Measurements from ENCODE around the gene CFAP97D2. TPM values are rescaled to one million over a fixed set of nuclear protein-coding genes. Genes with fewer than 3 reads are reported as not detected.
A peak's percentile ranks its signal among the peaks of the same experiment; 100 is the strongest.
"Not testable (repeated sequence)": the region's sequence is repeated elsewhere in the genome, so short reads cannot be mapped to it uniquely, and the experiment has no call there.

CFAP97D2 gene
- total RNA-seq, 2 experiments from 2014 or later = not detected

DNA sequence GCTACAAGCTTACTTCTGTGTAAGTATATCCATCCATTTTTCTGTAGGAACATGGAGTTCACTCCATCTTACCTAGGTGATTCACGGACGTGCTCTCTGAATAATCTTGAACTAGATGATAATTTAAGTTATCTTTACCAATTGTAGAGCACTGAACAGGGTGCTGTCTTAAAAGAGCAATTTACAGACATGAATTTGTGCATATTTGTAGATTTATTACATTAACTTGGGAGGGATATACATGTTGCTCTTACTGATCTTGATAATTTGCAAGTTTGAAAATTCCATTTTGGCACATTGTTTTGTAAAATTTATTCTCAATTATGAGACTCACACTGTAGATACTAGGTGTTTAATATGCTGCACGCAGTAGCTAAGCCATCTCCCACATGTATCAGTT lies 64.9 kb downstream of the CFAP97D2 start:
- no peak overlapping the region for H3K4me3 Mint-ChIP-seq
- H3K27me3 Mint-ChIP-seq = no peaks in the 10 kb centered on the region
- H3K27ac Mint-ChIP-seq = no peak overlapping the region
- H3K9me3 Mint-ChIP-seq = no peaks in the 10 kb centered on the region
- peaks cover 38% of the 10 kb centered on the region for H3K36me3 Mint-ChIP-seq
- DNase-seq = no peak
- peaks cover 5% of the 10 kb centered on the region for H3K4me1 Mint-ChIP-seq

DNA sequence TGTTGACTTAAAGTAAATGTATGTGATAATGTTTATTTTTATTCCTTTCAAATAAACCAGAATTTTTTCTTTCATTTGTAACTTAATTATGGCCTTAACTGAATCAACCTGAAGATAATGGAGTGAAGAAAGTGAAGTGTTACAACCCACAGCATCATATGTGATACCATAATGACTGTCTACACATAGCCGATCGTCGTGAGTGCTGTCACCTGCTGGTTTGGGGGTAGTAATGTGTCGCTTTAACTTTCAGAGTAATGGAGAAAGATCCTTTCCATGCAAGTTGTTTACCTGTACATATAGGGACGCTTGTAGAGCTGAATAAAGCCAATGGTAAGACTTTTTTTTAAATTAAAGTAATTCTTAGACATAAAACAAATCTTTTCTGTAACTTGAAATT lies 65.6 kb downstream of the CFAP97D2 start:
- Mint-ChIP-seq H3K36me3 (peaks cover 36% of the 10 kb centered on the region), H3K9me3 (no peaks in the 10 kb centered on the region), H3K4me1 (peaks cover 3% of the 10 kb centered on the region)

DNA sequence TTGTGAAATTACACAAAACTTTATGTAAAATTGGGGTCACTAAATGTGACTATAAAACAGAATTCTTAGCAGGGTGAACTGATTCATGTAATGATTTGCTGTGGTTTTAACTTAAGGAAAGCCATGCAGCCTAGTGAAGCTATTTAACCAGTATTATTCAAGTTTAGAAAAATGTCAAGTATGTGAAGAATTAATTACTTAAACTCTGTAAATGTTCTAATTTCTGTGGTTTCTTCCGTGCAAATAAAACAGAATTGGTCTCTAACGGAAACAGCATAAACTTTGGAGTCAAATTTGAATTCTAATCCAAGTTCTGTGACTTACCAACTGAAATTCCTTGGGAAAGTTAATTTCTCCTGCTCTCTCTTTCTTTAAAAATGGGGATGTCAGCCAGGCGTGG lies 69.0 kb downstream of the CFAP97D2 start:
- no peaks in the 10 kb centered on the region for H3K9me3 Mint-ChIP-seq
- no peak for DNase-seq
- H3K4me3 Mint-ChIP-seq = no peak overlapping the region
- H3K27ac Mint-ChIP-seq = no peak overlapping the region
- H3K4me1 Mint-ChIP-seq = peaks cover 4% of the 10 kb centered on the region
- H3K27me3 Mint-ChIP-seq = no peaks in the 10 kb centered on the region
- peaks cover 31% of the 10 kb centered on the region for H3K36me3 Mint-ChIP-seq

More for the DNA sequence above, 65.6 kb downstream of the CFAP97D2 start:
- H3K27ac Mint-ChIP-seq = no peak overlapping the region
- no peaks in the 10 kb centered on the region for H3K27me3 Mint-ChIP-seq
- no peak overlapping the region for H3K4me3 Mint-ChIP-seq
- DNase-seq = no peak

DNA sequence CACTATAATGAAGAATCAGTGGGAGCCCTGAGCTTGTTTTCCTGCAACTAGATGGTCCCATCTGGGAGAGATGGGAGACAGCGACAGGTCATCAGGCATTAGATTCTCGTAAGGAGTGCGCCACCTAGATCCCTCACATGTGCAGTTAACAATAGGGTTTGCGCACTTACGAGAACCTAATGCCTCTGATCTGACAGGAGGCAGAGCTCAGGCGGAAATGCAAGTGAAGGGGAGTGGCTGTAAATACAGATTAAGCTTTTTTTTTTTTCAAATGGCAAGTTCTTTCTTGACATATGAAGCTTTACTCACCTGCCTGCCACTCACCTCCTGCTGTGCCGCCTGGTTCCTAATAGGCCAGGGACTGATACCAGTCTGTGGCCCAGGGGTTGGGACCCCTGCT lies 70.0 kb downstream of the CFAP97D2 start:
- no peak overlapping the region for H3K27ac Mint-ChIP-seq
- DNase-seq = no peak
- H3K4me3 Mint-ChIP-seq = no peak overlapping the region
- peaks cover 6% of the 10 kb centered on the region for H3K4me1 Mint-ChIP-seq
- peaks cover 26% of the 10 kb centered on the region for H3K36me3 Mint-ChIP-seq
- no peaks in the 10 kb centered on the region for H3K27me3 Mint-ChIP-seq
- no peaks in the 10 kb centered on the region for H3K9me3 Mint-ChIP-seq

DNA sequence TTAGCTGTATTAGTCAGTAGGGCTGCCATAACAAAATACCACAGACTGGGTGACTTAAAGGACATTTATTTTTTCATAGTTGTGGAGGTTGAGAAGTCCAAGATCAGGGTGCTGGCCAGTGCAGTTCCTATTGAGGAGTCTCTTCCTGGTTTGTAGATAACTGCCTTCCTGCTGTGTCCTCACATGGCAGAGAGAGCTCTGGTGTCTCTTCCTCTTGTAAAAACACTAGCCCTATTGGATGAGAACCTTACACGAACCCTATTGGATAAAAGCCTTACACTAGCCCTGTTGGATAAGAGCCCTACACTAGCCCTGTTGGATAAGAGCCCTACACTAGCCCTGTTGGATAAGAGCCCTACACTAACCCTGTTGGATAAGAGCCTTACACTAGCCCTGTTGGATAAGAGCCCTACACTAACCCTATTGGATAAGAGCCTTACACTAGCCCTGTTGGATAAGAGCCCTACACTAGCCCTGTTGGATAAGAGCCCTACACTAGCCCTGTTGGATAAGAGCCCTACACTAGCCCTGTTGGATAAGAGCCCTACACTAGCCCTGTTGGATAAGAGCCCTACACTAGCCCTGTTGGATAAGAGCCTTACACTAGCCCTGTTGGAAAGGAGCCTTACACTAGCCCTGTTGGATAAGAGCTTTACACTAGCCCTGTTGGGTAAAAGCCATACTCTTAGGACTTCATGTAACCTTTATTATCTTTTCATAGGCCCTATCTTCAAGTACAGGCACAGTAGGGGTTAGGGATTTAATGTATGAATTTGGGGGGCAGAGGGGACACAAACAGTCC lies 72.8 kb downstream of the CFAP97D2 start:
- DNase-seq, H3K27me3 Mint-ChIP-seq, H3K9me3 Mint-ChIP-seq, H3K4me1 Mint-ChIP-seq, H3K27ac Mint-ChIP-seq, H3K4me3 Mint-ChIP-seq: not testable (repeated sequence)
- peaks cover 27% of the 10 kb centered on the region for H3K36me3 Mint-ChIP-seq

DNA sequence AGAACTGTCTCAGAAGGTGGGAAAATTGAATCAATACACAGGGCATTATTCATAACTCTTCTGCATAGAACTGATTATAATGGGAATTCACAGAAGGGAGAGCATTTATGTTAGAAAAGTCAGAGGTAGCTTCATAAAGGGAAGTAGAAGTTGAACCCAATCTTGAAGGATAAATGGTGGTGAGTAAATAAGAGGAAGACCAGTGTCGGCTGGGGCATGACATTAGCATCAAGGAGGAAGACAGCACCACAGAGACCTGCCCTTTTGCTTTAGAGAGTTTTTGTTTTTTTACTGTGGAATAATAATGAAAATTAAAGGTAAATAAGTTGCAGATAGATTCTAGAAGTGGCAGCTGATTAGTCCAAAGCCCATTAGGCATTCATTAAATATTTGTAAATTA lies 77.5 kb downstream of the CFAP97D2 start:
- peaks cover 34% of the 10 kb centered on the region for H3K36me3 Mint-ChIP-seq
- peaks cover 3% of the 10 kb centered on the region for H3K4me1 Mint-ChIP-seq
- no peak overlapping the region for H3K27ac Mint-ChIP-seq
- no peaks in the 10 kb centered on the region for H3K27me3 Mint-ChIP-seq
- DNase-seq = no peak
- H3K9me3 Mint-ChIP-seq = no peaks in the 10 kb centered on the region
- no peak overlapping the region for H3K4me3 Mint-ChIP-seq

DNA sequence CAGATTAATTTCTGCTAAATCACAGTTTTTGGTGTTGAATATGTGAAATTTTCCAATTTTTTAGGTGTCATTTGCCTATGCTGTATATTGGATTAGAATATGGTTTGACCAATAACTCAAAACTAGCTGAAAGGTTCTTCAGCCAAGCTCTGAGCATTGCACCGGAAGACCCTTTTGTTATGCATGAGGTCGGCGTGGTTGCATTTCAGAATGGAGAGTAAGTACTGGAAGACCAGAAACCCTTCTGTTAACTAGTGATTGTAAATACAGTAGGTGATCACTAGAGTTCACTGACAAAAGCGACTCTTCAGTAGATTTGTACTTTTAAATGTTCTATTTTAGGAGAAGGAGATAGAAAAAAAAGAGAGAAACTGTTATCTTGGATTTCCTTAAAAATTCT lies 78.0 kb downstream of the CFAP97D2 start:
- Mint-ChIP-seq H3K9me3 (no peaks in the 10 kb centered on the region), H3K4me3 (no peak overlapping the region), H3K36me3 (peaks cover 34% of the 10 kb centered on the region), H3K27me3 (no peaks in the 10 kb centered on the region), H3K27ac (no peak overlapping the region), H3K4me1 (peaks cover 6% of the 10 kb centered on the region)
- DNase-seq = no peak

DNA sequence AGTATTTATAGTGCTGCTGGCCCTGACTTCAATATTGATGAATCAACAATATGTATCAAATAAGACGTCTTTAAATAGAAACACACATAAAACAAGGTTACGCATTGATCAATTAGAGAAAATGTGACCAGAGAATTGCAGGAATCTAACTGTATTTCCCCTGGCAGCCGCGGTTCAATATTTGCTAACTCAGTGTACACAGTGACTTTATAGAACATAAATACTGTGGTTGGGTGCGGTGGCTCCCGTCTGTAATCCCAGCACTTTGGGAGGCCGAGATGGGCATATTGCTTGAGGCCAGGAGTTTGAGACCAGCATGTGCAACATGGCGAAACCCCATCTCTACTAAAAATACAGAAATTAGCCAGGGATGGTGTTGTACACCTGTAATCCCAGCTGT lies 79.5 kb downstream of the CFAP97D2 start:
- Mint-ChIP-seq H3K27ac (no peak overlapping the region), H3K27me3 (no peaks in the 10 kb centered on the region), H3K9me3 (no peaks in the 10 kb centered on the region), H3K4me3 (no peak overlapping the region), H3K36me3 (peaks cover 45% of the 10 kb centered on the region), H3K4me1 (peaks cover 19% of the 10 kb centered on the region)
- DNase-seq = no peak

DNA sequence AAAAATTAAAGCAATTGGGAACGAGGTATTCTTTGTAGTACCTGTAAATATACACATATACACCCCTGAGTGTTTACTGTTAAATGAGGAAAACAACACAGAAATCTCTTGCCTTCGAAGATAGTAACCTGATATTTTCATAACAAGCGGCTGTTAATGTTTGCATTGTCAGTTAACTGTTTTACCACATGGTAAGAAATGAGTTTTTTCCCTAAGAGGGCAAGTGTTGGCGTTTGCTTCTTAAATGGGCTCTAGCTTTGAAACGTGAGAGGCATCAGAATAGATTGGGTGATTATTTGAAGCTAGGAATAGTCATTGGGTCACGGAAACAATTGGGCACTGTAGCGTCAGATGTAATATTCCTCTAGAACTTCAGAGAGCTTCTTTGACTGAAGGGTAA lies 80.3 kb downstream of the CFAP97D2 start:
- Mint-ChIP-seq H3K4me3 (no peak overlapping the region), H3K36me3 (peaks cover 45% of the 10 kb centered on the region), H3K9me3 (no peaks in the 10 kb centered on the region), H3K27ac (no peak overlapping the region), H3K4me1 (peaks cover 20% of the 10 kb centered on the region), H3K27me3 (no peaks in the 10 kb centered on the region)
- no peak for DNase-seq

DNA sequence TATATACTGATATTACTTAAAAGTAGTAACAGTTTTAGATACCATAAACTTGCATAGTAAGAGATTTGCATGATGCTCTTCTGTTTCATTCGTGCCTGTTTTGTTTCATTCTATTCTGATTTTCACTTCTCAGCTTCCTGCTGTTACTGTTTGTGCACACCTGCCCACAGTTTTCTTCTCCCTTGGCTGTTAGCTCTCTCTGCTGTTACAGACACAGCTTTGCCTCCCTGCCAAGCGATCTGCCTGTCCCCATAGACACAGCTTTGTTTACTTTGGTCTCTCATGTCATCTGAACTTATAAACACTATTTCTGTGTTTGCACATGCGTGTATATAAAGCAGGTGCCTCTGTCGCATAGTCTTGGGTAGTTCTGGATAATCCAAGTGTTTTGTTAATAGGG lies 80.9 kb downstream of the CFAP97D2 start:
- no peaks in the 10 kb centered on the region for H3K9me3 Mint-ChIP-seq
- no peak overlapping the region for H3K27ac Mint-ChIP-seq
- no peak for DNase-seq
- no peaks in the 10 kb centered on the region for H3K27me3 Mint-ChIP-seq
- peaks cover 20% of the 10 kb centered on the region for H3K4me1 Mint-ChIP-seq
- H3K4me3 Mint-ChIP-seq = no peak overlapping the region
- peaks cover 43% of the 10 kb centered on the region for H3K36me3 Mint-ChIP-seq

DNA sequence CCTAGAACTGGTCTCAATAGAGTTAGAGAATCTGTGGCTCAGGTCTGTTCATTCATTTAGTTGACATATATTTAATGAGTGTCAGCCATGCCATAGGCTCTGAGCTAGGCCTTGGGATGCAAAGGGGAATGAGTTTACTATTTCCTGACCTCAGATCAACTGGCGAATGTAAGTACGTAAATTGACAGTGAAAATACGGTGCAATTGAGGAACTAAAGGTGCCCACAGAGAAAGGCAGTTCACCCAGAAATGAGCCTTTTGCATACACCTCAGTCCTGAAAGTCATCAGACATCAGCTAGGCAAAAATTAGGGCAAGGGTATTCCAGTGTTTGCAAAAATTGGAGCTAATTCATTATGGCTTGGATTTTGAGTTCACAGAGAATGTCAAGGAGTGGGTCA lies 81.8 kb downstream of the CFAP97D2 start:
- Mint-ChIP-seq H3K27ac (no peak overlapping the region), H3K4me3 (no peak overlapping the region), H3K9me3 (no peaks in the 10 kb centered on the region), H3K4me1 (peaks cover 20% of the 10 kb centered on the region), H3K27me3 (no peaks in the 10 kb centered on the region), H3K36me3 (peaks cover 46% of the 10 kb centered on the region)
- DNase-seq = no peak

DNA sequence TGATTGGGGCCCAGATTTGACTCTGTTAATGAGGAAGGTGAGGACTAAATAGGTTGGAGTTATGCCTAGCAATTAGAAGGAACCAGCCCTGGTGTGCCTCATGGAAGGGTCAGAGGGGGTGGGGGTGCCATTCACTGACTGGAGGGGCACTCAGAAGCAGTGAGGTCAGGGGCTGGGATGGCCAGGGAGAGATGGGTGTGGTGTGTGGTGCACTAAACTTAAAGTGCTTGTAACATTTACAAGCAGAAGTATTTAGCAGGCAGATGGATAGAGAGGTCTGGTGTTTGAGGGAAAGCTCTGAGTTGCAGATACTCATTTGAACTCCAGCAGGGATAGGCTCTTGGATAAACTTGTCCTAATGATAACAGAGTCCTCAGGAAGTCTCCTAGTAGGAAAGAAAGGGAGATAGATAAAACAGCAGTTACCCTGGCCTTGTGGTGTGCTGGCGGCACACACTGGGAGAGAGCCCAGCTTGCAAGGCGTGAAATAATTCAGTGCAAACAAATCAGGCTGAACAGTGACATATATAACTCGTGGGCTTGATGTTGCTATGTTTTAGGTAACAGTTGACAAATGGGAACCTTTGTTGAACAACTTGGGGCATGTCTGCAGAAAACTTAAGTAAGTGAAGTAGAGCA lies 82.4 kb downstream of the CFAP97D2 start:
- peaks cover 20% of the 10 kb centered on the region for H3K4me1 Mint-ChIP-seq
- no peak overlapping the region for H3K27ac Mint-ChIP-seq
- H3K36me3 Mint-ChIP-seq = peaks cover 49% of the 10 kb centered on the region
- H3K9me3 Mint-ChIP-seq = no peaks in the 10 kb centered on the region
- no peaks in the 10 kb centered on the region for H3K27me3 Mint-ChIP-seq
- no peak overlapping the region for H3K4me3 Mint-ChIP-seq
- no peak for DNase-seq

DNA sequence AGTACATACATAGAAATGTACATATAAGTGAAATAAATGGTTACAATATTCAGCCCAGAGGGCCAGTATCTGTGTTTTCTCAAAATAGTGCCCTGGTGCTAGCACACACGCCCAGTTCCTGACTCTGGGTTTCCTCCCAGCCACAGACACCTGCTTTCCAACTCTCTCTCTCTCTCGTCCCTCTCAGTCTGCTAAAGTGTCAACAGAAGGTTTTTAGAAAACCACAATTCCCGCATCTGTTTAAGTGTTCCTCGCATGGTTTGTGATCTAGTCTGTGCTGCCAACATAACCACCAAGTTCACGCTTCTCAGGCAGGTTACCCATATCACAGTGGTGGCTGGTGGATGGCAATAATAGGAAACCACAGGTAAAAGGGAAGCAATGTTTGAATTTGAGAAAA lies 84.5 kb downstream of the CFAP97D2 start:
- Mint-ChIP-seq H3K27ac (peak overlapping the region; percentile 22), H3K4me3 (no peak overlapping the region), H3K27me3 (no peaks in the 10 kb centered on the region), H3K36me3 (peaks cover 54% of the 10 kb centered on the region), H3K9me3 (no peaks in the 10 kb centered on the region), H3K4me1 (peaks cover 27% of the 10 kb centered on the region)
- DNase-seq = no peak

DNA sequence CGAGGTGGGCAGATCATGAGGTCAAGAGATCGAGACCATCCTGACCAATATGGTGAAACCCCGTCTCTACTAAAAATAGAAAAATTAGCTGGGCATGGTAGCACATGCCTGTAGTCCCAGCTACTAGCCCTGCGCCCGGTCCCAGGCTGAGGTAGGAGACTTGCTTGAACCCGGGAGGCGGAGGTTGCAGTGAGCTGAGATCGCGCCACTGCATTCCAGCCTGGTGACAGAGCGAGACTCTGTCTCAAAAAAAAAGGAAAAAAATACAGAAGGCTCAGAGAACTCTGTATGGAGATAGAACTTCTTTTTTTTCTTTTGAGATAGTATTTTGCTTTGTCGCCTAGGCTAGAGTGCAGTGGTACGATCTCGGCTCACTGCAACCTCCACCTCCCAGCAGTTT lies 85.3 kb downstream of the CFAP97D2 start:
- Mint-ChIP-seq H3K4me1 (peaks cover 32% of the 10 kb centered on the region), H3K36me3 (peaks cover 57% of the 10 kb centered on the region)
- H3K9me3 Mint-ChIP-seq, H3K4me3 Mint-ChIP-seq, H3K27me3 Mint-ChIP-seq, DNase-seq, H3K27ac Mint-ChIP-seq: not testable (repeated sequence)

DNA sequence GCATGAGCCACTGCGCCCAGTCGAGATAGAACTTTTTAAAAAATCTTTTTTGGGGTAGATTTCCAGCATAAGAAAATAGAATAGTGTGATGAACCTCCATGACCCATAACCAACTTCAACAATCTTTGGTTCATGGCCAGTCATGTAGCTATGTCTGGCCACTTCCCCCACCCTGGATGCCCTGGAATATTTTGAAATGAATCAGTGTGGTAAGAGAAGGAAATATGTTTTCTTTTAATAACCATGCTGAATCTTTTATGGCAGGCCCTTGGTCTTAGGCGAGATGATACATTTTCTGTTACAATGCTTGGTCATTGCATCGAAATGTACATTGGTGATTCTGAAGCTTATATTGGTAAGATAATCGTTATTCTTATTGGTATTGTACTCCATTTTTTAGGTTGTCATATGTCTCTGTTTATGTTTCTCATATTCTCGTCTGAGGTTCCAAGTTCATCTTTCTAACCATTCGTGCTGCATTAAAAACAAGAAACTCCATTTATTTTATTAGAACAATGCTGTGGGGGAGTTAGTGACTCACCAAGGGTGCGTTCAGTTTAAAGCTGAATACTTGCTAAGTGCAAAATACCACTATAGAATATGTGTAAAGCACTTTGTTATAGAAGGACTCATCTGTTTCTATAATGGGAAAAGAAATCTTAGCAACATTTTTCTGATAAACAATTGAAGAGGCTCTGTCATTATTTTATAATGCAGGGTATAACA lies 86.0 kb downstream of the CFAP97D2 start:
- Mint-ChIP-seq H3K27me3 (no peaks in the 10 kb centered on the region), H3K27ac (no peak overlapping the region), H3K4me1 (peaks cover 33% of the 10 kb centered on the region), H3K36me3 (peaks cover 58% of the 10 kb centered on the region), H3K9me3 (no peaks in the 10 kb centered on the region), H3K4me3 (no peak overlapping the region)
- no peak for DNase-seq
